ENCODE results near the gene SYCP2L. TPM values are rescaled to one million over a fixed set of nuclear protein-coding genes. Genes with fewer than 3 reads are reported as not detected.

Gene SYCP2L
- total RNA-seq, 4 donors from 2014 or later: 0.07 to 0.82 (median 0.29) TPM; not detected in 1

DNA sequence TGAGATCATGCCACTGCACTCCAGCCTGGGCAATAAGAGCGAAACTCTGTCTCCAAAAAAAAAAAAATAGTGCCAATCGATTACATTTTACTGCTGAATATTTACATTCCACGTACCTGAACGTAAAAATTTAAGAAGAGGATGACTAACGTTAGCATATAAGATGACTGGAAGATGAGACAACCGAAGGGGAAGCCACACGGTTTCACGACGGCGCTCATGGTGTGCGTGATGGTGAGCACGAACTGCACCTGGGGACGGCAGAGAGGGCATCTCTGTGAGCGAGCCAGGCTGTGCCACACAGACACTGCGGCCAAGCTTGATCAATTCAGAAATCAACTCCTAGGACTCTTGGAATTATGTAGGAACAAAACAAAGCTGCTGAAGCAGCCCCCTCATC is 102.7 kb downstream of the SYCP2L start:
- Histone ChIP-seq H3K9me3 (no peaks in the 10 kb centered on the region), H3K36me3 (no peaks in the 10 kb centered on the region), H3K4me3 (no peak overlapping the region), H3K4me1 (no peaks in the 10 kb centered on the region), H3K27ac (no peak overlapping the region), H3K27me3 (no peaks in the 10 kb centered on the region)
- in situ Hi-C loops (cut with MboI; ENCODE audit: low sequenced_read_pairs in 4 of 4): no loop called here
- ATAC-seq: no peak
- TF ChIP-seq POLR2A (IDR thresholded peaks at IDR 0.05) (no peak), CTCF (IDR thresholded peaks at IDR 0.05 in 4 of 5, conservative IDR thresholded peaks at IDR 0.05 in 1 of 5) (no peak)
- no peak for DNase-seq
- intact Hi-C loops (cut with DNase I; ENCODE audit: low total_unique reads): no loop called here

- intact Hi-C loops (cut with DNase I; ENCODE audit: low total_unique reads): no loop called here
- no peaks in the 10 kb centered on the region for H3K36me3 ChIP-seq
- TF ChIP-seq CTCF (IDR thresholded peaks at IDR 0.05 in 4 of 5, conservative IDR thresholded peaks at IDR 0.05 in 1 of 5): no peak
- TF ChIP-seq POLR2A (IDR thresholded peaks at IDR 0.05): no peak
- no peak overlapping the region for H3K27ac ChIP-seq
- H3K4me3 ChIP-seq: no peak overlapping the region
- ATAC-seq (no peak), DNase-seq (no peak)
- H3K27me3 ChIP-seq: no peaks in the 10 kb centered on the region
- H3K4me1 ChIP-seq: no peaks in the 10 kb centered on the region
- no peaks in the 10 kb centered on the region for H3K9me3 ChIP-seq
- in situ Hi-C loops (cut with MboI; ENCODE audit: low sequenced_read_pairs in 4 of 4): no loop called here
These were observed 104.3 kb downstream of the SYCP2L start for GRCh38 chr6:10991115-10991514.

- no peaks in the 10 kb centered on the region for H3K9me3 ChIP-seq
- H3K4me3 ChIP-seq: no peak overlapping the region
- no peak overlapping the region for H3K27ac ChIP-seq
- in situ Hi-C loops (cut with MboI; ENCODE audit: low sequenced_read_pairs in 4 of 4): no loop called here
- DNase-seq (no peak), ATAC-seq (no peak)
- no peaks in the 10 kb centered on the region for H3K27me3 ChIP-seq
- H3K36me3 ChIP-seq: no peaks in the 10 kb centered on the region
- TF ChIP-seq POLR2A (IDR thresholded peaks at IDR 0.05): no peak
- TF ChIP-seq CTCF (IDR thresholded peaks at IDR 0.05 in 4 of 5, conservative IDR thresholded peaks at IDR 0.05 in 1 of 5): no peak
- intact Hi-C loops (cut with DNase I; ENCODE audit: low total_unique reads): no loop called here
- no peaks in the 10 kb centered on the region for H3K4me1 ChIP-seq
These were observed 107.0 kb downstream of the SYCP2L start for GRCh38 chr6:10993896-10994295.

DNA sequence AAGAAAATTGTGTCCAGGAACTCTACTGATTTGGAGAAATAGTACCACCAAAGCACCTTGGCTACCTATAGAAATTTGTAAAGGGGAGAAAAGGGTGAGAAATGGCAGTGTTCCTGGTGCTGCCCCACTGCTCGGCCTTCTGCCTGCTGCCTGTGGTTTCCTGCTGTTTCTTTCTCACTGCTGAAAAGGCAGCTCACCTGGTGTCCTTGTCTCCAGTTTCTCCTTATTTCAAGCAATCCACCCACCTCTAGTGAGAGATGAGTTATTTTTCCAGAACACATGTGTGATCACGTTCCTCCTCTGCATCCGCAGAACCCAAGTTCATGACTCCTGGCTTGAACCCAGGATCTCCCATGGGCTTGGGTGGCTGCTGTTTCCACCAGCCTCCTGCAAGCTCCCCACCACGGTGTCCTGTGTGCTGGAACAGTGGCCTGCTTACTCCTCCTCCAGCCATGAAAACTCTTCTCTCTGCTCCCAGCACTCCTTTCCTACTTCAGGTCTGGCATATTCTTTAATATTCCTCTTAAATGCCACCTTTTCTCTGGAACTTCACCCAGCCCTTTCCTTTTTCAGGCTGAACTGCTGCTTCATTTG is 108.4 kb downstream of the SYCP2L start:
- DNase-seq: no peak
- Histone ChIP-seq H3K27me3 (no peaks in the 10 kb centered on the region), H3K9me3 (no peaks in the 10 kb centered on the region), H3K36me3 (no peaks in the 10 kb centered on the region), H3K4me1 (no peaks in the 10 kb centered on the region), H3K4me3 (no peak overlapping the region), H3K27ac (no peak overlapping the region)
- intact Hi-C loops (cut with DNase I; ENCODE audit: low total_unique reads) (no loop called here), in situ Hi-C loops (cut with MboI; ENCODE audit: low sequenced_read_pairs in 4 of 4) (no loop called here)
- no peak for ATAC-seq
- TF ChIP-seq POLR2A (IDR thresholded peaks at IDR 0.05) (no peak), CTCF (IDR thresholded peaks at IDR 0.05 in 4 of 5, conservative IDR thresholded peaks at IDR 0.05 in 1 of 5) (no peak)

DNA sequence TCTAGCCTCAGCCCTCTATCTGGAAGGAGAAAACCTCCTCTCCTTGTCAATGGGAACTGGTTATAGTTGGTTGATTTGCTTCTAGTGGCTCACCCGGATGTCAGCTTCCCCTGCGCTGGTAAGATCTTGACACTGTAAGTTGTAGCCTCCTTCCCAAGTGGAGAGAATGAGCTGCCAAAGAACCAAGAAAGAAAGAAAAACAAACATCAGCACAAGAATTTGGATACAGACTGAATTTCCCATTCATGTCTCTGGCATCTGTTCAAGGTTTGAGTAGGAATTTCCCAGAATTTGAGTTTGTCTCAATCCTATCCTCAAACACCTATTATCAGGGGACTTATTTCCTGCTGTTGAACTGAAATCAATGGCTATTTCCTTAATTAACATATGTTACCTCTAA is 113.1 kb downstream of the SYCP2L start:
- intact Hi-C loops (cut with DNase I; ENCODE audit: low total_unique reads): no loop called here
- no peaks in the 10 kb centered on the region for H3K4me1 ChIP-seq
- H3K36me3 ChIP-seq: no peaks in the 10 kb centered on the region
- H3K4me3 ChIP-seq: no peak overlapping the region
- no peaks in the 10 kb centered on the region for H3K9me3 ChIP-seq
- ATAC-seq (no peak), DNase-seq (no peak)
- H3K27ac ChIP-seq: no peak overlapping the region
- TF ChIP-seq CTCF (IDR thresholded peaks at IDR 0.05 in 4 of 5, conservative IDR thresholded peaks at IDR 0.05 in 1 of 5) (no peak), POLR2A (IDR thresholded peaks at IDR 0.05) (no peak)
- no peaks in the 10 kb centered on the region for H3K27me3 ChIP-seq
- in situ Hi-C loops (cut with MboI; ENCODE audit: low sequenced_read_pairs in 4 of 4): no loop called here
